GM21515 (cell line): ENCODE data around the gene KRT78.

Experiments
- ATAC-seq: cut with Tn5 transposase; IDR thresholded peaks from one replicate; pipeline ENCODE4 v1.9.1; 2021; ENCODE audit not compliant: unreplicated experiment

The KRT78 gene

GRCh38 chr12:52839436-52840105 is 9.2 kb downstream of the KRT78 start:
- ATAC-seq, result no peak

- ATAC-seq, result no peak
Observed at GRCh38 chr12:52838609-52839435, 10.0 kb downstream of the KRT78 start.

DNA sequence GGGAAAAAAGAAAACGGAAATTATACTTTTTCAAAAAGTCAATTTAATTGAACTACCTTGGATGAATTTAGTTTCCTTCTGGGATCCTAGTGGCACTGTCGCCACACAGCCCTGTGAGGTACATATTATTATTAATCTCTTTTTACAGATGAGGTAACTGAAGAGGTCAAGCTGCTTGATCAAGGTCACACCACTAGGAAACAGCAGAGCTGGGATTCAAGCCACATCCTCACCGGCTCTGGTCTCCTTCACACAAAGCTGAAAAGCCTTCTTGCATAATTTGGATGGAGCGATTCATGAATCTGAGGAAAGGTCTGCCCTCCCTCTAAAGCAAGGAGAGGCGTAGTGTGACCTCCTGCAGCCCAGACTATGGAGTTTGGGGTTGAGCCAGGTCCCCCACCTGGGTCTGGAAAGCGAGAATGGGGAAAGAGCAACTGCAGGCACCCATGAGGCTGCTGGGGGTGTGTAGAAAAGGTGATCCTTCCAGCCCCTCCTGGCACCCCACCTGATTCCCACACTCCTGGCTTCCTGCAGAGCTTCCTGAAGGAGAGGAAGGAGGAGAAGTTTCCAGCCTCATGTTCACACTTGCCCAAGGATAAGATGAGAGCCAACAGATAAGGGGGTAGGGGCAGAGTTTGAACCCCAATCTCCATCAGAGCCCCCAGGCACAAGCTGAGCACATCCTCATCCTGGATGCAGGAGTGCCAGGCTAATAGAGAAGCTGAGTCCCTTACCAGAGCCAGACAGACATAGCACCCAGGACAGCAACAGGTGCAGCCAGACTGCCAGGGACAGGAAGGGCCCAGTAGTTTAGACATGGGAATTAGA is 10.8 kb downstream of the KRT78 start:
- no peak for ATAC-seq

DNA sequence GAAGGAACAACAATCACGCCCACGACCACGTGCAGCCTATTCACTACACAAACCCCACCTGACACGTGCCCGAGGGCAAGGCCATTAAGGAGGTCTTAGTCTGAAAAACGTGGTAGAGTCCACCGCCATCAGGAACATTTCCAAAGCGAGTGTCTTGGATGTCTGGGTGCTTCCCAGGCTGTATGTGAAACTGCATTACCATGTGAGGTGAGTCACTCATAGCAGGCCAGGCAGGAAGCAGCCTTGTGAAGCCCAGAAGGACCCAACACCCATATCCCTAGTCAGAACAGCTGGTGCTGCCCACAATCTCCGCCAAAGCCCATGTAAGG is 11.4 kb downstream of the KRT78 start:
- no peak for ATAC-seq

DNA sequence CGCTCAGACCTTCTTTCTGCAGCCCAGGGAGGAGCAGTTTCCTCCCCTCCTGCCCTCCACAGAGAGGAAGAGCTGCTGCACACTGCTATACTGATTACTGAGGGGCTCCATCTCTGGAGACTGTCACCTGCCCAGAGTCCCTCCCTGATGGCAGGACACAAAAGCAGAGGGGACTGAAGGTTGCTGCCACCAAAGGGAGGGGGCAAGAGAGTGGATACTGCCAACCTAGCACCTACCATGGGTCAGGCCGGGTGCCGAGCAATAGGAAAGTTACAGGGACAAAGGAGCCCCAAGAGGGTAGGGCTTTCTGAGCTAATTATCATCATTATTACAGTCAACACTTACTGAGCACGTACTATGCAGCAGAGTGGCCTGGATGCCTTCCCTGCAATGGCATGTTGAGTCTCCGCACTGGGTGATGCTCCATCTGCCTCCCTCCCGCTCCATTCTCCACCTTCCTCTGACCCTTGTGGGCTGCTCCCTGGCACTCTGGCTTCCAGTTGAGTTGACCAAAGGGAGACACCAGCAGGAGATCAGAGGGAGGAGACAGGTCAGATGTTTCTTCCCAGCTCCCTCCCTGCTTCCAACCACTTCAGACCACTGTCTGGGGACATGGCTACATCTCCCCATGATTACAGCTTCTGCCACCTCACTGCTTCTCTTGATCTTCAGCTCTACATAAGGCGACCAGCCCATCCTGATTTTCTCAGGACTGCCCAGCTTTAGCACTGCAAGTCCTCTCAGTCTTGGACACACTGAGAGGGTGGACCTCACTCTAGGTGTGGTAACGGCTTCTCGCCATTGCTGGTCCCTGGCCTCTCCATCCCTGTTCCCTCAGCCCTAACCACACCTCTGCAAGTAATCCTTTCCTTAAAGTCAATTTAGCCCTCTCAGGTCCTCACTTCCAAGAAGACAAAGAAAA is 12.0 kb downstream of the KRT78 start:
- no peak for ATAC-seq

DNA sequence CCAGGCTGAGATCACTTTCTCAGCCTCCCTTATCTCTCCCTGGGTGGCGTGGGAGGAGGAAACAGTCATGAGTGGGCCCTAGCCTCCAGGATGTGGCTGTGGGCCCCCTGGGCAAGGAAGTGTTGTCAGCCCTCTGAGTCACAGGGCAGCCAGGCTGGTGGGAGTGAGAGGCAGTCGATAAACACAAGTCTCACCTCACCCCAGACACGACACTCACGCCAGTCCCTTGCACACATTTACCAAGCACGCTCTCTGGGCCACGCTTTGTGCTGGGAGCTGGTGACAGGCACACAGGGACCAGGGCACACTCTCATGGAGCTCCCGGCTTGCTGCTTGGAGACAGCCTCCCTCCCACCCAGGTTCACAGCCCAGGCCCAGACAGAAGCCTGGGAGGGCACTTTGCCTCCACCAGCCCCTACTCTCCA is 12.7 kb downstream of the KRT78 start:
- no peak for ATAC-seq

DNA sequence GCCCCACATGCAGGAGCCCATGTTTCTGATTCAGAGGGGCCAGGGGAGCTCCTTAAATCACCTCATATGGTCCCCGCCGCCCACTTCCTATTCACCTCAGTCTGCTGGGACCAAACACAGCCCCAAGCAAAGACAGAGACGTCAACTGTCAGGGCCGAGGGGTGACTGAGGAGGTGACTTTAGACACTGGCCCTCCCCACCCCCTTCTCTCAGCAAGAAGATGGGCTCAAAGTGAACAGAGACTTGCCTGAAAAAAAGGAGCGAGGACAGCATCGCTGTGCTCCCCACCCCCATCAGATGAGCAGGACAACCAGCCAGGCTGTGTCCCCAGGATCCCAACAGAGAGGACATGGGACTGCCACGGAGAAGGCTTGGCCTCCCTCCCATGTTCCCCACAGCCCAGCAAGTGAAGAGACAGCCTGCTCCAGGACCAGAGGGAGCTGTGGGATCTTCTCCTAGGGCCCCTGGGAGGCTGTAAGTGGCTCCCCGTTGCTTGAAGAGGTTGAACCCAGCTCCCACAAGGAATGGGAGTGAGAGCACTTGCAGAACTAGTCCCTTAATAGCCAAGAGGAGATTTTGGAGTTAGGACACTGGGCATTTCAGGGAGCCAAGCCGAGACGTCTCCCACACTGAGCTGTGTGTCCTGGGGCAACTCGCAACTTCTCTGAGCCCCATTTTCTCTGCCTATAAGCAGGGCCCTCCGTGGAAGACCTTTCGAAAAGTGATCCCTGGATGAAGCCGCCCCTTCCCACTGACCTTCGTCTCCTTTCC is 13.3 kb downstream of the KRT78 start:
- ATAC-seq, result no peak

DNA sequence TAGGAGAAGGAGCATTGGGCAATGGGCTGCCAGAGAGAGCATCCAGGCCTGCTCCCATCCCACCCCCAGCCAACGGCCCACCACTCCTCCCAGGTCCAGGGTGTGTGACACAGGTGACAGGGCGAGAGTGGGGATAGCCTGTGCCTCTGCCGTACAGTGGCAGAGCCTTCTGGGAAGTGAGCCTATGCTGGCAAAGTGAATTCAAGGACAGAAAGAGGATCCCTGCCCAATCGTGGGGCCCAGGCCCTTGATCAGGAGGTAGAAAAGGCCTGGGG is 14.1 kb downstream of the KRT78 start:
- no peak for ATAC-seq

DNA sequence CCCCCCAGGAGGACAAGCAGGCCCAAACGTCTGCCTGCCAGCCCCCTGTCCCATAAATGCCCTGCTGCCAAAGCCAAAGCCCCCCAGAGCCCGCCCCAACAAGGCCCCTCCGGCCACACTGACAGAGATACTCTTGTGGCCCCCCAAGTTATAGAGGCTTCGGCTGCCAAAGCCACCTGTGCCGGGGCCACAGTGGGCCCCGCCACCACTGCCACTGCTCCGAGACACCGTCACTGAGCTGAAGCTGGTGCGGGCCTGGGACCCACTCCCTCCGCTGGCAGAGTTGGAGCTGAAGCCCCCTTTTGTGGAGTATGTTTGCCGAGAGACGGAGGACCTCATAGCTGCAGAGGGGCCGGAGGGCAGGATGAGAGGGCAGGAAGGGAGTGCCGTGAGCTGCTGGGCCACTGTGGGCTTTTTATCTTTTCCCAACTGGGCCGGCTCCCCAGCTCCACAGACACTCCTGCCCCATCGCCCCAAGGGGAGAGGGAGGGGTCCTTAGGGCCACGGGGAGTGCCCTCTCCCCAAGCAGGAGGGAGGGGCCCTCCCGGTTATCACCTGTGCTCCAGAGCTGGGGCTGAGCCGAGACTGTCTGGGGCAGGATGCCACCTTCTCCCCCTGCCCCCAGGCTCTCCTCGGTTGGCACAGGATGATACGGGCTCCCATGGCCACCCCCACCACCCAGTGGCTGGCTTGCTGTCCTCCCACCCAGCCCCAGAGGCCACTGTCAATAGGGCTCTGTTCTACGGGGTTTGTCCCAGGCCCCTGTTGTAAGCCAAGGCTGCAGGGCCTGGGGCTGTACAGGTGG is 14.7 kb downstream of the KRT78 start, which contains the start of gene KRT79:
Gene KRT79, minus strand, starts transcription at position 390 of the 805 bp plus-strand sequence. Its CDS starts 51 bp downstream, at position 339.
- ATAC-seq, result no peak

DNA sequence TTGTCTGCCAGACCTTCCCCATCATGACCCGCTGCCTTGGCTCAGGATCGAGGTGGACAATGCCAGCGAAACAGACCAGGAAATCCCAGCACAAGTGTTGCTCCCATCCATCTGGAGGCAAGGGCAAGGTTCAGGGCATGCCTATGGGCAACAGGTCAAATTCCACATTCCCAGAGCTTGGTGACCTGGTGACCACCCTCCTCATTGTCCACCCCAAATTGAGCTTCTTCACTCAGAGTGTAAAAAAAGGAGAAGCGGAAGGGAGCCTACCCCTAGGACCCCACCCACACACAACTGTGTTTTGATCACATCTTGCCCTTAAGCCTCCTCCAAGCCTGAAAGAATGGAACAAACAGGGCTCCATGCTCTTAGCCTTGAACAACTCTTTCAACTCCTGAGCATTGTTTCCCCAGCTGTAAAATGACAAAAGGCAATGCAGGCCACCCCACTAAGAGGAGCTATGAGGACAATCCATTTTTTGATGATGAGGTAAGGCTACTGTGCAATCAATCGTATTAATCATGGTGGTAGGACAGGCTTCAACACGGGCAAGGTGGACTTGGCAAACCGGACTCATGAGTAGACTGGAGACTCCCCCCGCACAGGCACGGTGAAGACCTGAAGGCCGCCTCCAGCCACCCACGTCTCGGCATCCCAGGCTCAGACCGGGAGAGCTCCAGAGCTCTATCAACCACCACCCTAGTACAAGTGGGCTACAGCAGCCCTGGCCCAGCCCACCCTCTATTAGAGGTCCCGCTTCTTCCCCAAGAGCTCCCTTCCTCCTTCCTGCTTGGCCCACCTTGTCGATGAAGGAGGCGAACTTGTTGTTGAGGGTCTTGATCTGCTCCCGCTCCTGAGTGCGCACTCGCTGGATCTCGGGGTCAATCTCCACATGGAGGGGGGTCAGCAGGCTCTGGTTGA is 15.5 kb downstream of the KRT78 start:
- ATAC-seq, result no peak

DNA sequence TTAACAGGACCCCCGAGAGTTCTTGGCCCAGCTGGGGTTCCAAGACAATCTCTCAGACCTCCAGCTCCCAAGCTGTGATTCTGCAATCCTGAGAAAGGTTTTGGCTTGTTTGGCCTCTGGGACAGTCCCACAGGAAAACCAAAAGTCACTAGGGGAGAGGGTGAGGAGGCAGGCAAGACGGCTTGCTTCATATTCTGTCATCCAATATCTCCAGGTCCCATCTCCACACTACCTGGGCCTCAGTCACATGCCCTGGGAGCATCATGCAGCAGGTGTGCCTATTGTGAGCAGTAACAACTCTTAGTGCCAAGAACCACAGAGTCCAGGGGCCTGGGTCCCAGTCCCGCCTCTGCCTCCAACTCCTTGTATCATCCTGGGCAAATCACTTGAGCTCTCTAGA is 16.3 kb downstream of the KRT78 start:
- ATAC-seq, result no peak

GRCh38 chr12:52831251-52831650 is 17.5 kb downstream of the KRT78 start:
- ATAC-seq, result no peak

DNA sequence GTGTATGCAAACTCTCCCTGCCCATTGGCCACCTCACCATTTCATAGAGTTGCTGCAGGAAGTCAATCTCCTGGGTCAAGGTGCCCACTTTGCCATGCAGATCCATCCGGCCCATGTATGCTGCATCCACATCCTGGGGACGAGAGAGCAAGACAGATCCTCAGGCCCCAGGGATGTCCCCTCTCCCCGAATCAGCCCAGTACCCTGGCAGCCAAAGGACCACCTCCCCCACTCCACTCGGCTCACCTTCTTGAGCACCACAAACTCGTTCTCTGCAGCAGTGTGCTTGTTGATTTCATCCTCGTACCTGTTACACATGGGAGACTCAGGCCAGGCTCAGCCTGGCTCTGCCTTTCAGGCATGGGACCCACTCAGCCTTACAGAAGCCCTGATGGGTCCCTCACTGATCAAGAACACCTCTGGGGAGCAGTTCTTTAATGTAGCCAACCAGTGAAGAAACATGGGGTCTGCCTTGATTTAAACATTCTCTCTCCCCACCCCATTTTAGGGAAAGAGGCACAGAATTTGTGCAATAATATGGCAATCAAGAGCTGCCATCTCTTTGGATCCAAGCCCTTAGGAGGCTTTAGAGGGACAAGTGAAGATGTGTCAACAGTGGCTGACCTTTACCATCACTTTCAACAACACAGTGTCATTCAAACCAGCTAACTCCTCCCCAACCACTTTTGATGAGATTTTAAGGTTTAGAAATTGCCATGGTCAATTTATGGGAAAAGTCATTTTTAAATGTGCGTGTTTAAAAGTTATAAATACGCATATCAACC is 18.6 kb downstream of the KRT78 start:
- no peak for ATAC-seq

DNA sequence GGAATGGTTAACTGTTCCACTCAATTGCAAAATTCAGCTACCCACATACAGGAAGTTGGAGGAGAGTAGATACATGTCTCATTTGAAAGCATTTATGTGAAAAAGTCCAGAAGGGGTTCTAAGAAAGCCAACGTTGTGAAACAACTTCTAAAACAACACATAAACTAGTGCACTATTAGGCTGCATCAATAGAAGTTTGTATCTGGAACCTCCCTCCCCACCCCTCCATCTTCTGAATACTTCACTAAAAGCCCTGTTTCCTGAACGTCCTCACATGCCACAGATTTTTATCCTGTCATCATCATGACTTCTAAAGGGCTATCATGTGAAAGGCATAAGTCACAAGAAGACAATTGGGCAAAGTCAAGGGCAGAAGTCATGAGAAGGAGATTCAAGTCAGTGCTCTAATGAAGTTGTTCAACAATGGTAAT is 20.2 kb downstream of the KRT78 start:
- ATAC-seq, result no peak

DNA sequence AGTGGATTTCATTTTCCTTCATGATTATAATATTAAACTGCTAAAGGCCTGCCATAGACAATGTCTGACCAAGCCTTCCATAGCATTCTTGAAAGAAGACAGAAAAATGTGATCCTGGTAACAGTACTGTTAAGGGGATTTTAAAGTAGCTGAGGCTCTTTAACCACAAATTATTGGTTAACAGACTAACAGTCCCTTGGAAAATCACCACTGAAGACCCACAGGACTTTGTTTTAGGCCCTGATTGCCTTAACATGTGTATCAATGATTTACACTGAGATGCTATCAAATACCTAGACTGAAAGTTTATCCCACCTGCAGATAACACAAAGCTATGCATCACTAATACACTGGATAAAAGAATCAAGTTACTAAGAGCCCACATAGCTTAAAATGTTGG is 20.6 kb downstream of the KRT78 start:
- no peak for ATAC-seq

DNA sequence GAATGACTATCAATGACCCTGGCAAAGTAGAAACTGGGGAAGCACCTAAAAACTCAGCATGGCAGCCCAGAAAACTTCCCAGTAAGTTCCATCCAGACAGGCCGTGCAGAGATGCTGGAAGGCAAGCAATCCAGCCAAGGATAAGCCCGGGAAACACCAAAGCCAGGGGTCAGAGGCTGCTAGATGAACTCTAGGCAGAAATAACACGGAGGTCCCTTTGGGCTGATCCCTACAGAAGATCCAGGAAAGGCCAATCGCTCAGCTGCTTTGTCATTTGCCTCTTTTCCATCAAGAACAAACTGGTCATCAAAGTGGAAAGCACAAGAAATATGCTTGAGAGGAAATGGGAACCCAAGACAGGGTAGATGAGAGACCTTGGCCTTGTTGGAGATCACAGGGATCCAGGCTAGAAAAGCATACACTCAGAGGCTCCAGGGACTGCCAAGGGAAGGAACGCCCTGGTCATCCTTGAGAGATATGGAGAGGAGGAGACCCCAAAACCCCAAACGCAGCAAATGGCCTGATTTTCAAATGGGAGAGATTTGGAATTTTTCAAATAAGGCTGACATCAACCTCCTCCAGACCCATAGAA is 21.2 kb downstream of the KRT78 start:
- no peak for ATAC-seq
